AG10803 (cell line): ENCODE data around the gene WDR62.

Source experiments
- DNase-seq: peaks from one replicate; pipeline ENCODE4 v3.0.0; 2010; ENCODE audit warnings: low read depth
- H3K4me3 ChIP-seq: 2 replicates; pipeline ENCODE4 v1.5.1; 2011; ENCODE audit warnings: mild to moderate bottlenecking, low read length, control low read depth
- TF ChIP-seq, protein P1 (sequence below): conservative IDR thresholded peaks from 2 replicates; pipeline ENCODE4 v1.5.1; 2011; ENCODE audit warnings: mild to moderate bottlenecking, low read length, control low read depth, inconsistent platforms

The WDR62 gene

DNA sequence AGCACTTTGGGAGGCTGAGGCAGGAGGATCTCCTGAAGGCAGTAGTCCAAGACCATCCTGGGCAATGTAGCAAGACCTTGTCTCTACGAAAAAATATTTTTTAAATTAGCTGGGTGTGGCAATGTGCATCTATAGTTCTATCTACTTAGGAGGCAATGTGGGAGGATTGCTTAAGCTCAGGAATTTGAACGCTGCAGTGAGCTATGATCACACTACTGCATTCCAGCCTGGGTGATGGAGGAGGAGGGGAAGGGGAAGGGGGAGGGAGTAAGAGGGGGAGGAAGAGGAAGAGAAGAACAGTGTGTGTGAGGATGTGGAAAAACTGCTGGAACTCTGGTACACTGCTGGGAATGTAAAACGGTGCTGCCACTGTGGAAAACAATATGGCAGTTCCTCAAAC lies 12.9 kb upstream of the WDR62 start:
- peak; percentile 96 for DNase-seq
- H3K4me3 ChIP-seq: no peak overlapping the region
- TF ChIP-seq, protein P1, sequence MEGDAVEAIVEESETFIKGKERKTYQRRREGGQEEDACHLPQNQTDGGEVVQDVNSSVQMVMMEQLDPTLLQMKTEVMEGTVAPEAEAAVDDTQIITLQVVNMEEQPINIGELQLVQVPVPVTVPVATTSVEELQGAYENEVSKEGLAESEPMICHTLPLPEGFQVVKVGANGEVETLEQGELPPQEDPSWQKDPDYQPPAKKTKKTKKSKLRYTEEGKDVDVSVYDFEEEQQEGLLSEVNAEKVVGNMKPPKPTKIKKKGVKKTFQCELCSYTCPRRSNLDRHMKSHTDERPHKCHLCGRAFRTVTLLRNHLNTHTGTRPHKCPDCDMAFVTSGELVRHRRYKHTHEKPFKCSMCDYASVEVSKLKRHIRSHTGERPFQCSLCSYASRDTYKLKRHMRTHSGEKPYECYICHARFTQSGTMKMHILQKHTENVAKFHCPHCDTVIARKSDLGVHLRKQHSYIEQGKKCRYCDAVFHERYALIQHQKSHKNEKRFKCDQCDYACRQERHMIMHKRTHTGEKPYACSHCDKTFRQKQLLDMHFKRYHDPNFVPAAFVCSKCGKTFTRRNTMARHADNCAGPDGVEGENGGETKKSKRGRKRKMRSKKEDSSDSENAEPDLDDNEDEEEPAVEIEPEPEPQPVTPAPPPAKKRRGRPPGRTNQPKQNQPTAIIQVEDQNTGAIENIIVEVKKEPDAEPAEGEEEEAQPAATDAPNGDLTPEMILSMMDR: no peak

DNA sequence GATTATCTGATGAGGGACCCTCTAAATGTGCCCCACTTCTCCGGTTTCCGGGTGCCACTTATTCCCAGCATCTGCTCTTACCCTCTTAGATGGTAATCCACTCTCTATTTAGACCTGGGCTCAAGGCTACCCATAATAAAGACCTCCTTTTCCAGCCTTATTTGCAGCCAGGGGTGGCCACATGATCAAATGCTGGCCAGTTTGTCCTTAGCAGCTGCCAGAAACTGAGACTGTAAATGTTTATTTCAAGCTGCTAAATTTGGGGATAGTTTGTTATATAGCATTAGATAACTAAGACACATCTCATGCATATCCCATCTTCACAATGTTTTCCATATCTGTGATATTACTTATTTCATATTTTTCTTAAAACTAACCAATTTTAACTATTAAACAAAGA lies 10.7 kb upstream of the WDR62 start:
- DNase-seq: no peak
- TF ChIP-seq, protein P1: no peak
- H3K4me3 ChIP-seq: no peak overlapping the region

DNA sequence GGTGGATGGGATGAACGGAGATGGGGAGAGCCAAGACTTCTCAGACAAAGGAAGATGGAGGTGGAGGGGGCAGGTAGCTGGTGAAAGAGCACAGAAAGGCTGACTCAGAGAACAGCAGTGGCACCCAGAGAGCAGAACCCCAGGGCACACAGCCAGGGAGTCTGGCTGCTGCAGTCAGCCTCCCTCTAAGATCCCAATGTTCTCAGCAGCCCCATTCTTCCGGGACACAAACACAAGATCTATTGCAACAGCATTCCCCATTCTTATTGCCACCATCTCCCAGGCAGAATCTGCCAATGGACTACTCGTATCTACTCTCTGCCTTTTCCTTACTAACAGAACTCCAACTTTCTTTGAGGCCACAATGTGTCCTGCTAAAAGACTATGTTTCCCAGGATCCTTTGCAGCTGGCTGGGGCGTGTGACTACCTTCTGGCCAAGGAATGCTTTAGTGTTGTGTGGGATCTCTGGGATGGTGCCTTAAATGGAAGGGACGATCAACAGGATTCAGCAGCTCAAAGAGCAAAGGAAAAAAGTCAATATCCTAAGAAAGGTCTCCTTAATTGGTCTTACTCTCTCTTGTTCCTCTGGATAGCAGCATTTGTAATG lies 8.2 kb upstream of the WDR62 start:
- H3K4me3 ChIP-seq: no peak overlapping the region
- DNase-seq: peak; percentile 24
- TF ChIP-seq, protein P1: no peak

DNA sequence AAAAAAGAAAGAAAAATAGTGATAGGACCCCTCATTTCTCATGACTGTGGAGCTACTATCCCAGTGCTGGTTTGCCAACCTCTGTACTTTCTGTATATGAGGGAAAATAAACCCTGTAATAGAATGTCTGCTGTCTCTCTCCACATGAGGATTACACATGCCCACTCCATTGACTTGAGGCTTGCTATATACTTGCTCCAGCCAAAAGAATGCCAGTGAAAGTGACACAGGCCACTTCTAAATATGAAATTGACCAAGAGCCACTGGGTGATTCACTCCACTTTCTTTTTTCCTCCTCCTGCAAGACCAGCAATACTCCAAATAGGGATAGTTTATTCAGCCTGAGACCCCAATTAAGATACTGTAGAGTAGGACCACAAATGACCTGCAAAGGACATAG lies 6.9 kb upstream of the WDR62 start:
- TF ChIP-seq, protein P1: no peak
- no peak overlapping the region for H3K4me3 ChIP-seq
- peak; percentile 22 for DNase-seq

DNA sequence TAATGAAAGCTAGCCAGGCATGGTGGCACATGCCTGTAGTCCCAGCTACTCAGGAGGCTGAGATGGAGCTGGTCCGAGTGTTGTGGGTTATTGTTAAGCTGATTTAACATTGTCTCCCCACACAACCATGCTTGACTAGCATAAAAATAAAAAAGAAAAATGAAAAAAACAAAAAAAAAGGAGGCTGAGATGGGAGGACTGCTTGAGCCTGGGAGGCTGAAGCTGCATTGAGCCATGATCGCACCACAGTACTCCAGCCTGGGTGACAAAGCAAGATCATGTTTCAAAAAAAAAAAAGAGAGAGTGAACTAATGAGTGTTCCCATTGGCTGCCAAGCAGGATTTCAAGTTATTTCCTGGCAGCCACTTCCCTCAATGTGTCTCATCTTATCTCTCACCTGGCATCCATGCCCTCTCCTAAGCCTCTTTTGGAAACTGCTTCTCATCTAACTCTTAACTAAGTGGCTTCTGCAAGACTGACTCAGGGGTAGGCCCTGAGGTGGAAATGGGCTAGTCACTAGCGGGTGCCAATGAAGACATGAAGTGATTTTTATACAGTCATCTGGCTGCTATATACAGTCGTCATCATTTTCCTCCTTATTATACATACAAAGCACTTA lies 5.5 kb upstream of the WDR62 start:
- TF ChIP-seq, protein P1: no peak
- H3K4me3 ChIP-seq: no peak overlapping the region
- no peak for DNase-seq

GRCh38 chr19:36051236-36051635 lies 3.5 kb upstream of the WDR62 start:
- TF ChIP-seq, protein P1: 0 out of 2 replicates have a peak, but pooled peaks have one; percentile 15

DNA sequence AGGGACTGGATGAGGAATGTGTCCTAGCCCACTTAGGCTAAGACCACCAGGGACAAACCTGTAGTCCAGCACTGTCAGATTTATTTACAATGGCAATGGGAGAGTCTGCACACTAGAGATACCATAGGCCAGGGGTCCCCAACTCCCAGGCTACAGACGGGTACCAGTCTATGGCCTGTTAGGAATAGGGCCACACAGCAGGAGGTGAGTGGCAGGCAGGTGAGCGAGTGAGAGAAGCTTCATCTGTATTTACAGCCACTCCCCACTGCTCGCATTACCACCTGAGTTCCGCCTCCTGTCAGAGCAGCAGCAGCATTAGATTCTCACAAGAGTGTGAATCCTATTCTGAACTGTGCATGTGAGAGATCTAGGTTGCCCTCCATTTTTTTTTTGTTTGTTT lies 3.1 kb upstream of the WDR62 start:
- no peak for DNase-seq
- TF ChIP-seq, protein P1: no peak
- no peak overlapping the region for H3K4me3 ChIP-seq

More at GRCh38 chr19:36051236-36051635, 3.5 kb upstream of the WDR62 start:
- DNase-seq: no peak
- H3K4me3 ChIP-seq: no peak overlapping the region
